GM23338 (cell line): ENCODE results near the gene ENPEP. TPM values are rescaled to one million over a fixed set of nuclear protein-coding genes. Genes with fewer than 3 reads are reported as not detected.
A peak's percentile ranks its signal among the peaks of the same experiment; 100 is the strongest.

Experiments used
- ATAC-seq: fragments of 200-7000 bp; cut with Tn5 transposase; 3 replicates; pipeline ENCODE4 v1.9.1; 2020
- DNase-seq: peaks from one replicate; pipeline ENCODE4 v3.0.0-alpha.2; 2015; ENCODE audit warnings: low spot score
- H2AFZ ChIP-seq: fragments of 200-600 bp; sonication (generic); 2 replicates; pipeline ENCODE4 v1.8.0; 2016; ENCODE audit warnings: antibody characterized with exemption, mild to moderate bottlenecking, moderate library complexity
- H3F3A ChIP-seq: fragments of 200-600 bp; sonication (generic); replicated peaks from 2 replicates; pipeline ENCODE4 v1.8.0; 2017; ENCODE audit warnings: antibody characterized with exemption, mixed run types, low read depth
- H3K27ac ChIP-seq: fragments of 200-600 bp; sonication (generic); 2 replicates; pipeline ENCODE4 v1.6.1; 2016; ENCODE audit warnings: low read depth
- H3K27me3 ChIP-seq: fragments of 200-600 bp; sonication (generic); 2 replicates; pipeline ENCODE4 v1.8.0; 2016; ENCODE audit warnings: mild to moderate bottlenecking, mixed run types, moderate library complexity; ENCODE audit not compliant: insufficient read depth
- H3K36me3 ChIP-seq: fragments of 200-600 bp; sonication (generic); 2 replicates; pipeline ENCODE4 v1.8.0; 2016; ENCODE audit warnings: mild to moderate bottlenecking; ENCODE audit not compliant: insufficient read depth
- H3K4me1 ChIP-seq: fragments of 200-600 bp; sonication (generic); 2 replicates; pipeline ENCODE4 v1.8.0; 2016; ENCODE audit warnings: mild to moderate bottlenecking, moderate library complexity; ENCODE audit not compliant: insufficient read depth
- H3K4me2 ChIP-seq: fragments of 200-600 bp; sonication (generic); 2 replicates; pipeline ENCODE4 v1.7.1; 2017; ENCODE audit warnings: mixed run types
- H3K4me3 ChIP-seq: fragments of 200-600 bp; sonication (generic); 2 replicates; pipeline ENCODE4 v1.6.1; 2016; ENCODE audit warnings: mixed run types
- H3K79me2 ChIP-seq: fragments of 200-600 bp; sonication (generic); replicated peaks from 2 replicates; pipeline ENCODE4 v1.8.0; 2017; ENCODE audit warnings: mild to moderate bottlenecking; ENCODE audit not compliant: insufficient read depth
- H3K9me2 ChIP-seq: fragments of 200-600 bp; sonication (generic); 2 replicates; pipeline ENCODE4 v1.8.0; 2017; ENCODE audit not compliant: insufficient read depth
- H4K20me1 ChIP-seq: fragments of 200-600 bp; sonication (generic); replicated peaks from 2 replicates; pipeline ENCODE4 v1.8.0; 2017; ENCODE audit warnings: mild to moderate bottlenecking; ENCODE audit not compliant: insufficient read depth
- H3K27ac Mint-ChIP-seq: 2 replicates; pipeline ENCODE4 v1.8.0; 2020; ENCODE audit warnings: inconsistent platforms, mild to moderate bottlenecking, moderate library complexity, mixed read lengths
- H3K27me3 Mint-ChIP-seq: 3 replicates; pipeline ENCODE4 v1.8.0; 2022; ENCODE audit warnings: low read depth, mild to moderate bottlenecking, moderate library complexity, mixed read lengths, inconsistent platforms; ENCODE audit not compliant: insufficient read depth, poor library complexity
- H3K36me3 Mint-ChIP-seq: 3 replicates; pipeline ENCODE4 v1.8.0; 2021; ENCODE audit warnings: low read depth, mild to moderate bottlenecking, inconsistent platforms, moderate library complexity, mixed read lengths
- H3K4me1 Mint-ChIP-seq: 3 replicates; pipeline ENCODE4 v1.8.0; 2020; ENCODE audit warnings: mild to moderate bottlenecking, inconsistent platforms, mixed read lengths
- H3K4me3 Mint-ChIP-seq: 3 replicates; pipeline ENCODE4 v1.8.0; 2021; ENCODE audit warnings: moderate library complexity, mild to moderate bottlenecking, inconsistent platforms, mixed read lengths
- H3K9me3 Mint-ChIP-seq: 3 replicates; pipeline ENCODE4 v1.8.0; 2020; ENCODE audit warnings: moderate library complexity, mild to moderate bottlenecking, inconsistent platforms, mixed read lengths
- CREB1 ChIP-seq: fragments of 250-450 bp; sonication (Bioruptor Pico); IDR thresholded peaks from 2 replicates; pipeline ENCODE4 v1.5.0; 2020; ENCODE audit warnings: low read depth, mild to moderate bottlenecking, moderate library complexity
- EZH2 ChIP-seq: fragments of 200-600 bp; sonication (generic); IDR thresholded peaks from one replicate; pipeline ENCODE4 v1.8.0; 2017; ENCODE audit warnings: antibody characterized with exemption, mild to moderate bottlenecking, low read depth; ENCODE audit not compliant: unreplicated experiment
- EZH2phosphoT487 ChIP-seq: fragments of 200-600 bp; sonication (generic); IDR thresholded peaks from one replicate; pipeline ENCODE4 v1.8.1; 2018; ENCODE audit warnings: antibody characterized with exemption; ENCODE audit not compliant: unreplicated experiment
- JUNB ChIP-seq: IDR thresholded peaks from one replicate; pipeline ENCODE4 v1.6.1; 2016; ENCODE audit warnings: antibody characterized with exemption; ENCODE audit not compliant: unreplicated experiment
- NANOG ChIP-seq: IDR thresholded peaks from 2 replicates; pipeline ENCODE4 v1.6.1; 2016; ENCODE audit warnings: antibody characterized with exemption, borderline replicate concordance
- POLR2AphosphoS5 ChIP-seq: IDR thresholded peaks from 2 replicates; pipeline ENCODE4 v1.6.1; 2016; ENCODE audit warnings: antibody characterized with exemption, low read depth
- STAT1 ChIP-seq: IDR thresholded peaks from one replicate; pipeline ENCODE4 v1.6.1; 2016; ENCODE audit warnings: antibody characterized with exemption; ENCODE audit not compliant: unreplicated experiment
- ZNF114 ChIP-seq: fragments of 250-450 bp; sonication (Bioruptor Pico); IDR thresholded peaks from 2 replicates; pipeline ENCODE4 v1.5.0; 2020; ENCODE audit warnings: mild to moderate bottlenecking, moderate library complexity
- ZNF331 ChIP-seq: fragments of 250-450 bp; sonication (Bioruptor Pico); IDR thresholded peaks from 2 replicates; pipeline ENCODE4 v1.5.0; 2020; ENCODE audit warnings: low read depth, mild to moderate bottlenecking, moderate library complexity
- polyA plus RNA-seq: library from polyadenylated mRNA; unstranded; fragments of >200 nt; fragmentation: Nextera tagmentation; extraction: Ambion mirVana; gene quantifications from 2 replicates; pipeline ENCODE4 v1.2.1, GENCODE V29; 2016
- total RNA-seq: library from RNA; depleted of rRNA; stranded (reverse); fragments of >200 nt; shearing (Covaris generic); gene quantifications from 2 replicates; pipeline ENCODE4 v1.2.3, GENCODE V29; 2014
- TF ChIP-seq, protein P1 (sequence below), 2 experiments: fragments of 200-600 bp in 1 of 2; sonication (generic) in 1 of 2; conservative IDR thresholded peaks; 2 replicates each; pipeline versions ENCODE4 v1.5.1 to v1.6.1; 2016 to 2017; ENCODE audit warnings: antibody characterized with exemption in 2 of 2, low read depth in 2 of 2, mild to moderate bottlenecking in 2 of 2, moderate library complexity in 1 of 2
- TF ChIP-seq, protein P2 (sequence below): fragments of 250-450 bp; sonication (Bioruptor Pico); IDR thresholded peaks from 2 replicates; pipeline ENCODE4 v1.5.0; 2020; ENCODE audit warnings: mild to moderate bottlenecking, moderate library complexity
- TF ChIP-seq, protein P3 (sequence below): IDR thresholded peaks from 2 replicates; pipeline ENCODE4 v1.6.1; 2016; ENCODE audit warnings: antibody characterized with exemption
- TF ChIP-seq, protein P4 (sequence below): IDR thresholded peaks from one replicate; pipeline ENCODE4 v1.6.1; 2018; ENCODE audit warnings: antibody characterized with exemption; ENCODE audit not compliant: unreplicated experiment

The ENPEP gene
- total and polyA plus RNA-seq, 2 experiments from 2014 or later, result 0.79 to 1.5 TPM

DNA sequence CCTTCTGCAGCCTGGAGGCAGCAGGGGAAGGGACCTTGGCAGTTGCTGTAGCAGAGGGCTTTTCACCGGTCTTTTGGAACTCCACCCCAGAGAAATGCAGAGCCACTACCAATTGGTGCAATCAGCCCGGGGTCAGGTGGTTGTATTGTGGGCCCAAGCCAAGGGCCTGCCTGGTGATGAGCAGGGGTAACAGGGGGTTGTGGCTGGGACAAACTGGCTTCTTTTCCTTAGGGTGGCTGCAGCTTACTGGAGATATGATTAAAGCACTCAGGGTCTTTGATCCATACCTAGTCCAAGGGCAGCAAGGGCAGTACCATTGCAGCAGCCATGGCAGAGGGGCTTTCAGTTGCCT lies 28.1 kb downstream of the ENPEP start:
- peaks cover 5% of the 10 kb centered on the region; the same call in 1 of the 3 replicates for H3K9me3 Mint-ChIP-seq
- H3K36me3 Mint-ChIP-seq, result peaks cover 5% of the 10 kb centered on the region; the same call in 2 of the 3 replicates
- no peak overlapping the region for H3K27ac Mint-ChIP-seq
- Histone ChIP-seq H3F3A (no peaks in the 10 kb centered on the region), H4K20me1 (no peaks in the 10 kb centered on the region), H3K4me1 (no peaks in the 10 kb centered on the region), H2AFZ (peak overlapping the region; percentile 90), H3K4me3 (no peak overlapping the region), H3K4me2 (no peak overlapping the region), H3K27ac (no peak overlapping the region), H3K9me2 (no peaks in the 10 kb centered on the region), H3K79me2 (no peaks in the 10 kb centered on the region), H3K36me3 (no peaks in the 10 kb centered on the region), H3K27me3 (no peaks in the 10 kb centered on the region)
- ATAC-seq (no peak), DNase-seq (no peak)
- peaks cover 2% of the 10 kb centered on the region for H3K27me3 Mint-ChIP-seq
- peaks cover 5% of the 10 kb centered on the region; the same call in 1 of the 3 replicates for H3K4me1 Mint-ChIP-seq
- TF ChIP-seq, protein P1, sequence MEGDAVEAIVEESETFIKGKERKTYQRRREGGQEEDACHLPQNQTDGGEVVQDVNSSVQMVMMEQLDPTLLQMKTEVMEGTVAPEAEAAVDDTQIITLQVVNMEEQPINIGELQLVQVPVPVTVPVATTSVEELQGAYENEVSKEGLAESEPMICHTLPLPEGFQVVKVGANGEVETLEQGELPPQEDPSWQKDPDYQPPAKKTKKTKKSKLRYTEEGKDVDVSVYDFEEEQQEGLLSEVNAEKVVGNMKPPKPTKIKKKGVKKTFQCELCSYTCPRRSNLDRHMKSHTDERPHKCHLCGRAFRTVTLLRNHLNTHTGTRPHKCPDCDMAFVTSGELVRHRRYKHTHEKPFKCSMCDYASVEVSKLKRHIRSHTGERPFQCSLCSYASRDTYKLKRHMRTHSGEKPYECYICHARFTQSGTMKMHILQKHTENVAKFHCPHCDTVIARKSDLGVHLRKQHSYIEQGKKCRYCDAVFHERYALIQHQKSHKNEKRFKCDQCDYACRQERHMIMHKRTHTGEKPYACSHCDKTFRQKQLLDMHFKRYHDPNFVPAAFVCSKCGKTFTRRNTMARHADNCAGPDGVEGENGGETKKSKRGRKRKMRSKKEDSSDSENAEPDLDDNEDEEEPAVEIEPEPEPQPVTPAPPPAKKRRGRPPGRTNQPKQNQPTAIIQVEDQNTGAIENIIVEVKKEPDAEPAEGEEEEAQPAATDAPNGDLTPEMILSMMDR (conservative IDR thresholded peaks at IDR 0.05; ENCODE audit: low read depth in 2 of 2), result no peak
- TF ChIP-seq EZH2phosphoT487 (no peak), NANOG (no peak), ZNF114 (CRISPR knock-in tag) (no peak), CREB1 (CRISPR knock-in tag) (no peak), POLR2AphosphoS5 (no peak), STAT1 (no peak), ZNF331 (CRISPR knock-in tag) (no peak), EZH2 (no peak), JUNB (no peak)
- TF ChIP-seq, protein P2, sequence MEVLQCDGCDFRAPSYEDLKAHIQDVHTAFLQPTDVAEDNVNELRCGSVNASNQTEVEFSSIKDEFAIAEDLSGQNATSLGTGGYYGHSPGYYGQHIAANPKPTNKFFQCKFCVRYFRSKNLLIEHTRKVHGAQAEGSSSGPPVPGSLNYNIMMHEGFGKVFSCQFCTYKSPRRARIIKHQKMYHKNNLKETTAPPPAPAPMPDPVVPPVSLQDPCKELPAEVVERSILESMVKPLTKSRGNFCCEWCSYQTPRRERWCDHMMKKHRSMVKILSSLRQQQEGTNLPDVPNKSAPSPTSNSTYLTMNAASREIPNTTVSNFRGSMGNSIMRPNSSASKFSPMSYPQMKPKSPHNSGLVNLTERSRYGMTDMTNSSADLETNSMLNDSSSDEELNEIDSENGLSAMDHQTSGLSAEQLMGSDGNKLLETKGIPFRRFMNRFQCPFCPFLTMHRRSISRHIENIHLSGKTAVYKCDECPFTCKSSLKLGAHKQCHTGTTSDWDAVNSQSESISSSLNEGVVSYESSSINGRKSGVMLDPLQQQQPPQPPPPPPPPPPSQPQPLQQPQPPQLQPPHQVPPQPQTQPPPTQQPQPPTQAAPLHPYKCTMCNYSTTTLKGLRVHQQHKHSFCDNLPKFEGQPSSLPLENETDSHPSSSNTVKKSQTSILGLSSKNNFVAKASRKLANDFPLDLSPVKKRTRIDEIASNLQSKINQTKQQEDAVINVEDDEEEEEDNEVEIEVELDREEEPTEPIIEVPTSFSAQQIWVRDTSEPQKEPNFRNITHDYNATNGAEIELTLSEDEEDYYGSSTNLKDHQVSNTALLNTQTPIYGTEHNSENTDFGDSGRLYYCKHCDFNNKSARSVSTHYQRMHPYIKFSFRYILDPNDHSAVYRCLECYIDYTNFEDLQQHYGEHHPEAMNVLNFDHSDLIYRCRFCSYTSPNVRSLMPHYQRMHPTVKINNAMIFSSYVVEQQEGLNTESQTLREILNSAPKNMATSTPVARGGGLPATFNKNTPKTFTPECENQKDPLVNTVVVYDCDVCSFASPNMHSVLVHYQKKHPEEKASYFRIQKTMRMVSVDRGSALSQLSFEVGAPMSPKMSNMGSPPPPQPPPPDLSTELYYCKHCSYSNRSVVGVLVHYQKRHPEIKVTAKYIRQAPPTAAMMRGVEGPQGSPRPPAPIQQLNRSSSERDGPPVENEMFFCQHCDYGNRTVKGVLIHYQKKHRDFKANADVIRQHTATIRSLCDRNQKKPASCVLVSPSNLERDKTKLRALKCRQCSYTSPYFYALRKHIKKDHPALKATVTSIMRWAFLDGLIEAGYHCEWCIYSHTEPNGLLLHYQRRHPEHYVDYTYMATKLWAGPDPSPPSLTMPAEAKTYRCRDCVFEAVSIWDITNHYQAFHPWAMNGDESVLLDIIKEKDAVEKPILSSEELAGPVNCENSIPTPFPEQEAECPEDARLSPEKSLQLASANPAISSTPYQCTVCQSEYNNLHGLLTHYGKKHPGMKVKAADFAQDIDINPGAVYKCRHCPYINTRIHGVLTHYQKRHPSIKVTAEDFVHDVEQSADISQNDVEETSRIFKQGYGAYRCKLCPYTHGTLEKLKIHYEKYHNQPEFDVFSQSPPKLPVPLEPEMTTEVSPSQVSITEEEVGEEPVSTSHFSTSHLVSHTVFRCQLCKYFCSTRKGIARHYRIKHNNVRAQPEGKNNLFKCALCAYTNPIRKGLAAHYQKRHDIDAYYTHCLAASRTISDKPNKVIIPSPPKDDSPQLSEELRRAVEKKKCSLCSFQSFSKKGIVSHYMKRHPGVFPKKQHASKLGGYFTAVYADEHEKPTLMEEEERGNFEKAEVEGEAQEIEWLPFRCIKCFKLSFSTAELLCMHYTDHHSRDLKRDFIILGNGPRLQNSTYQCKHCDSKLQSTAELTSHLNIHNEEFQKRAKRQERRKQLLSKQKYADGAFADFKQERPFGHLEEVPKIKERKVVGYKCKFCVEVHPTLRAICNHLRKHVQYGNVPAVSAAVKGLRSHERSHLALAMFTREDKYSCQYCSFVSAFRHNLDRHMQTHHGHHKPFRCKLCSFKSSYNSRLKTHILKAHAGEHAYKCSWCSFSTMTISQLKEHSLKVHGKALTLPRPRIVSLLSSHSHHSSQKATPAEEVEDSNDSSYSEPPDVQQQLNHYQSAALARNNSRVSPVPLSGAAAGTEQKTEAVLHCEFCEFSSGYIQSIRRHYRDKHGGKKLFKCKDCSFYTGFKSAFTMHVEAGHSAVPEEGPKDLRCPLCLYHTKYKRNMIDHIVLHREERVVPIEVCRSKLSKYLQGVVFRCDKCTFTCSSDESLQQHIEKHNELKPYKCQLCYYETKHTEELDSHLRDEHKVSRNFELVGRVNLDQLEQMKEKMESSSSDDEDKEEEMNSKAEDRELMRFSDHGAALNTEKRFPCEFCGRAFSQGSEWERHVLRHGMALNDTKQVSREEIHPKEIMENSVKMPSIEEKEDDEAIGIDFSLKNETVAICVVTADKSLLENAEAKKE, result no peak
- TF ChIP-seq, protein P3, sequence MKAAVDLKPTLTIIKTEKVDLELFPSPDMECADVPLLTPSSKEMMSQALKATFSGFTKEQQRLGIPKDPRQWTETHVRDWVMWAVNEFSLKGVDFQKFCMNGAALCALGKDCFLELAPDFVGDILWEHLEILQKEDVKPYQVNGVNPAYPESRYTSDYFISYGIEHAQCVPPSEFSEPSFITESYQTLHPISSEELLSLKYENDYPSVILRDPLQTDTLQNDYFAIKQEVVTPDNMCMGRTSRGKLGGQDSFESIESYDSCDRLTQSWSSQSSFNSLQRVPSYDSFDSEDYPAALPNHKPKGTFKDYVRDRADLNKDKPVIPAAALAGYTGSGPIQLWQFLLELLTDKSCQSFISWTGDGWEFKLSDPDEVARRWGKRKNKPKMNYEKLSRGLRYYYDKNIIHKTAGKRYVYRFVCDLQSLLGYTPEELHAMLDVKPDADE, result no peak
- TF ChIP-seq, protein P4, sequence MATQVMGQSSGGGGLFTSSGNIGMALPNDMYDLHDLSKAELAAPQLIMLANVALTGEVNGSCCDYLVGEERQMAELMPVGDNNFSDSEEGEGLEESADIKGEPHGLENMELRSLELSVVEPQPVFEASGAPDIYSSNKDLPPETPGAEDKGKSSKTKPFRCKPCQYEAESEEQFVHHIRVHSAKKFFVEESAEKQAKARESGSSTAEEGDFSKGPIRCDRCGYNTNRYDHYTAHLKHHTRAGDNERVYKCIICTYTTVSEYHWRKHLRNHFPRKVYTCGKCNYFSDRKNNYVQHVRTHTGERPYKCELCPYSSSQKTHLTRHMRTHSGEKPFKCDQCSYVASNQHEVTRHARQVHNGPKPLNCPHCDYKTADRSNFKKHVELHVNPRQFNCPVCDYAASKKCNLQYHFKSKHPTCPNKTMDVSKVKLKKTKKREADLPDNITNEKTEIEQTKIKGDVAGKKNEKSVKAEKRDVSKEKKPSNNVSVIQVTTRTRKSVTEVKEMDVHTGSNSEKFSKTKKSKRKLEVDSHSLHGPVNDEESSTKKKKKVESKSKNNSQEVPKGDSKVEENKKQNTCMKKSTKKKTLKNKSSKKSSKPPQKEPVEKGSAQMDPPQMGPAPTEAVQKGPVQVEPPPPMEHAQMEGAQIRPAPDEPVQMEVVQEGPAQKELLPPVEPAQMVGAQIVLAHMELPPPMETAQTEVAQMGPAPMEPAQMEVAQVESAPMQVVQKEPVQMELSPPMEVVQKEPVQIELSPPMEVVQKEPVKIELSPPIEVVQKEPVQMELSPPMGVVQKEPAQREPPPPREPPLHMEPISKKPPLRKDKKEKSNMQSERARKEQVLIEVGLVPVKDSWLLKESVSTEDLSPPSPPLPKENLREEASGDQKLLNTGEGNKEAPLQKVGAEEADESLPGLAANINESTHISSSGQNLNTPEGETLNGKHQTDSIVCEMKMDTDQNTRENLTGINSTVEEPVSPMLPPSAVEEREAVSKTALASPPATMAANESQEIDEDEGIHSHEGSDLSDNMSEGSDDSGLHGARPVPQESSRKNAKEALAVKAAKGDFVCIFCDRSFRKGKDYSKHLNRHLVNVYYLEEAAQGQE, result no peak
- no peak overlapping the region for H3K4me3 Mint-ChIP-seq
